ENCODE measurements around the gene SMOC2. TPM values are rescaled to one million over a fixed set of nuclear protein-coding genes. Genes with fewer than 3 reads are reported as not detected.

Gene SMOC2
- total and polyA plus RNA-seq, 4 donors: 203 to 369 (median 266) TPM

- DNase-seq (no peak), ATAC-seq (ENCODE audit: low FRiP score) (no peak)
- Histone ChIP-seq H3K4me3 (ENCODE audit: low read length in 2 of 2) (no peak overlapping the region), H3K4me1 (ENCODE audit: control insufficient read depth in 1 of 2, insufficient read depth in 2 of 2, low read length in 2 of 2) (no peaks in the 10 kb centered on the region), H3K36me3 (ENCODE audit: control insufficient read depth in 1 of 2, insufficient read depth in 2 of 2, low read length in 1 of 2) (peaks cover 0 to 2% of the 10 kb centered on the region in 2 donors), H3K27me3 (ENCODE audit: control insufficient read depth in 1 of 2, insufficient read depth in 2 of 2, low read length in 1 of 2) (no peaks in the 10 kb centered on the region), H3K27ac (ENCODE audit: low read depth in 1 of 2, low read length in 2 of 2) (no peak overlapping the region), H3K9me3 (ENCODE audit: control insufficient read depth, low read length) (no peaks in the 10 kb centered on the region)
- 82 to 83% methylated on average over 9 of the region's 9 CpGs for WGBS, 2 donors
- intact Hi-C loops (cut with DNase I): no loop called here
Measured at GRCh38 chr6:168664956-168665355, 224.0 kb downstream of the SMOC2 start.

GRCh38 chr6:168666170-168666569 lies 225.2 kb downstream of the SMOC2 start:
- Histone ChIP-seq H3K27ac (ENCODE audit: low read depth in 1 of 2, low read length in 2 of 2) (no peak overlapping the region), H3K27me3 (ENCODE audit: control insufficient read depth in 1 of 2, insufficient read depth in 2 of 2, low read length in 1 of 2) (no peaks in the 10 kb centered on the region), H3K4me1 (ENCODE audit: control insufficient read depth in 1 of 2, insufficient read depth in 2 of 2, low read length in 2 of 2) (no peaks in the 10 kb centered on the region), H3K9me3 (ENCODE audit: control insufficient read depth, low read length) (no peaks in the 10 kb centered on the region), H3K4me3 (ENCODE audit: low read length in 2 of 2) (no peak overlapping the region), H3K36me3 (ENCODE audit: control insufficient read depth in 1 of 2, insufficient read depth in 2 of 2, low read length in 1 of 2) (peaks cover 0 to 2% of the 10 kb centered on the region in 2 donors)
- DNase-seq (no peak), ATAC-seq (ENCODE audit: low FRiP score) (no peak)
- intact Hi-C loops (cut with DNase I): no loop called here
- 78 to 81% methylated on average over 3 of the region's 3 CpGs for WGBS, 2 donors

- no peak overlapping the region for H3K4me3 ChIP-seq (ENCODE audit: low read length in 2 of 2)
- DNase-seq (no peak), ATAC-seq (ENCODE audit: low FRiP score) (no peak)
- H3K36me3 ChIP-seq (ENCODE audit: control insufficient read depth in 1 of 2, insufficient read depth in 2 of 2, low read length in 1 of 2): peaks cover 0 to 2% of the 10 kb centered on the region in 2 donors
- no peaks in the 10 kb centered on the region for H3K9me3 ChIP-seq (ENCODE audit: control insufficient read depth, low read length)
- no peaks in the 10 kb centered on the region for H3K4me1 ChIP-seq (ENCODE audit: control insufficient read depth in 1 of 2, insufficient read depth in 2 of 2, low read length in 2 of 2)
- intact Hi-C loops (cut with DNase I): no loop called here
- WGBS, 2 donors: 78 to 82% methylated on average over 18 of the region's 18 CpGs
- H3K27me3 ChIP-seq (ENCODE audit: control insufficient read depth in 1 of 2, insufficient read depth in 2 of 2, low read length in 1 of 2): no peaks in the 10 kb centered on the region
- no peak overlapping the region for H3K27ac ChIP-seq (ENCODE audit: low read depth in 1 of 2, low read length in 2 of 2)
Measured at GRCh38 chr6:168666699-168667427, 225.9 kb downstream of the SMOC2 start.

GRCh38 chr6:168667428-168667805 lies 226.4 kb downstream of the SMOC2 start:
- intact Hi-C loops (cut with DNase I): no loop called here
- WGBS, 2 donors: 76 to 78% methylated on average over 7 of the region's 7 CpGs
- no peak for DNase-seq

GRCh38 chr6:168670401-168670985 lies 229.5 kb downstream of the SMOC2 start:
- ATAC-seq (ENCODE audit: low FRiP score) (no peak), DNase-seq (no peak)
- no peaks in the 10 kb centered on the region for H3K4me1 ChIP-seq (ENCODE audit: control insufficient read depth in 1 of 2, insufficient read depth in 2 of 2, low read length in 2 of 2)
- H3K27ac ChIP-seq (ENCODE audit: low read depth in 1 of 2, low read length in 2 of 2): no peak overlapping the region
- no peak overlapping the region for H3K4me3 ChIP-seq (ENCODE audit: low read length in 2 of 2)
- H3K9me3 ChIP-seq (ENCODE audit: control insufficient read depth, low read length): no peaks in the 10 kb centered on the region
- H3K27me3 ChIP-seq (ENCODE audit: control insufficient read depth in 1 of 2, insufficient read depth in 2 of 2, low read length in 1 of 2): no peaks in the 10 kb centered on the region
- intact Hi-C loops (cut with DNase I): no loop called here
- peaks cover 0 to 2% of the 10 kb centered on the region in 2 donors for H3K36me3 ChIP-seq (ENCODE audit: control insufficient read depth in 1 of 2, insufficient read depth in 2 of 2, low read length in 1 of 2)
- WGBS, 2 donors: 87% methylated on average over 12 of the region's 12 CpGs

More at GRCh38 chr6:168667428-168667805, 226.4 kb downstream of the SMOC2 start:
- Histone ChIP-seq H3K27ac (ENCODE audit: low read depth in 1 of 2, low read length in 2 of 2) (no peak overlapping the region), H3K9me3 (ENCODE audit: control insufficient read depth, low read length) (no peaks in the 10 kb centered on the region), H3K4me1 (ENCODE audit: control insufficient read depth in 1 of 2, insufficient read depth in 2 of 2, low read length in 2 of 2) (no peaks in the 10 kb centered on the region), H3K27me3 (ENCODE audit: control insufficient read depth in 1 of 2, insufficient read depth in 2 of 2, low read length in 1 of 2) (no peaks in the 10 kb centered on the region), H3K36me3 (ENCODE audit: control insufficient read depth in 1 of 2, insufficient read depth in 2 of 2, low read length in 1 of 2) (peaks cover 0 to 2% of the 10 kb centered on the region in 2 donors), H3K4me3 (ENCODE audit: low read length in 2 of 2) (no peak overlapping the region)
- ATAC-seq (ENCODE audit: low FRiP score): no peak

GRCh38 chr6:168671028-168671862 lies 230.3 kb downstream of the SMOC2 start:
- no peaks in the 10 kb centered on the region for H3K9me3 ChIP-seq (ENCODE audit: control insufficient read depth, low read length)
- no peaks in the 10 kb centered on the region for H3K4me1 ChIP-seq (ENCODE audit: control insufficient read depth in 1 of 2, insufficient read depth in 2 of 2, low read length in 2 of 2)
- intact Hi-C loops (cut with DNase I): no loop called here
- H3K4me3 ChIP-seq (ENCODE audit: low read length in 2 of 2): no peak overlapping the region
- no peak overlapping the region for H3K27ac ChIP-seq (ENCODE audit: low read depth in 1 of 2, low read length in 2 of 2)
- 85 to 86% methylated on average over 19 of the region's 19 CpGs for WGBS, 2 donors
- DNase-seq (no peak), ATAC-seq (ENCODE audit: low FRiP score) (no peak)
- no peaks in the 10 kb centered on the region for H3K27me3 ChIP-seq (ENCODE audit: control insufficient read depth in 1 of 2, insufficient read depth in 2 of 2, low read length in 1 of 2)
- H3K36me3 ChIP-seq (ENCODE audit: control insufficient read depth in 1 of 2, insufficient read depth in 2 of 2, low read length in 1 of 2): peaks cover 0 to 2% of the 10 kb centered on the region in 2 donors

- 76 to 79% methylated on average over 10 of the region's 10 CpGs for WGBS, 2 donors
- intact Hi-C loops (cut with DNase I): no loop called here
Measured at GRCh38 chr6:168671863-168672546, 231.0 kb downstream of the SMOC2 start.

GRCh38 chr6:168674595-168674994 lies 233.6 kb downstream of the SMOC2 start:
- Histone ChIP-seq H3K36me3 (ENCODE audit: control insufficient read depth in 1 of 2, insufficient read depth in 2 of 2, low read length in 1 of 2) (no peaks in the 10 kb centered on the region), H3K27me3 (ENCODE audit: control insufficient read depth in 1 of 2, insufficient read depth in 2 of 2, low read length in 1 of 2) (no peaks in the 10 kb centered on the region), H3K4me1 (ENCODE audit: control insufficient read depth in 1 of 2, insufficient read depth in 2 of 2, low read length in 2 of 2) (no peaks in the 10 kb centered on the region), H3K27ac (ENCODE audit: low read depth in 1 of 2, low read length in 2 of 2) (no peak overlapping the region), H3K4me3 (ENCODE audit: low read length in 2 of 2) (no peak overlapping the region), H3K9me3 (ENCODE audit: control insufficient read depth, low read length) (no peaks in the 10 kb centered on the region)
- ATAC-seq (ENCODE audit: low FRiP score) (no peak), DNase-seq (peak in 1 of 2 donors; percentile 48)
- 88 to 92% methylated on average over 7 of the region's 7 CpGs for WGBS, 2 donors
- intact Hi-C loops (cut with DNase I): no loop called here

More at GRCh38 chr6:168671863-168672546, 231.0 kb downstream of the SMOC2 start:
- no peaks in the 10 kb centered on the region for H3K27me3 ChIP-seq (ENCODE audit: control insufficient read depth in 1 of 2, insufficient read depth in 2 of 2, low read length in 1 of 2)
- no peak for DNase-seq
- no peak overlapping the region for H3K4me3 ChIP-seq (ENCODE audit: low read length in 2 of 2)
- no peak overlapping the region for H3K27ac ChIP-seq (ENCODE audit: low read depth in 1 of 2, low read length in 2 of 2)
- no peaks in the 10 kb centered on the region for H3K9me3 ChIP-seq (ENCODE audit: control insufficient read depth, low read length)
- no peaks in the 10 kb centered on the region for H3K4me1 ChIP-seq (ENCODE audit: control insufficient read depth in 1 of 2, insufficient read depth in 2 of 2, low read length in 2 of 2)
- H3K36me3 ChIP-seq (ENCODE audit: control insufficient read depth in 1 of 2, insufficient read depth in 2 of 2, low read length in 1 of 2): no peaks in the 10 kb centered on the region
- no peak for ATAC-seq (ENCODE audit: low FRiP score)
